B cell (primary cell): ENCODE results near the gene PCSK6. TPM values are rescaled to one million over a fixed set of nuclear protein-coding genes. Genes with fewer than 3 reads are reported as not detected.

Source experiments
- ATAC-seq: fragments of 200-7000 bp; cut with Tn5 transposase; one replicate; pipeline ENCODE4 v1.10.0; 2021; ENCODE audit warnings: low read depth, mild to moderate bottlenecking, moderate number of reproducible peaks, moderate library complexity
- CTCF ChIA-PET: fragments of 350-600 bp; sonication (Branson Sonifier 250); formaldehyde crosslinking; loops from one replicate; lab custom pipeline; 2021; ENCODE audit warnings: antibody characterized with exemption, inconsistent platforms; lab: Charles Lee
- POLR2A ChIA-PET: fragments of 350-600 bp; sonication (Branson Sonifier 250); formaldehyde crosslinking; loops from one replicate; lab custom pipeline; 2021; ENCODE audit warnings: antibody characterized with exemption; lab: Charles Lee
- DNase-seq: peaks from one replicate; pipeline ENCODE4 v3.0.0; 2013
- H2AFZ ChIP-seq: 2 replicates; pipeline ENCODE4 v1.6.1; 2012; ENCODE audit warnings: mild to moderate bottlenecking, low read depth, low read length; ENCODE audit not compliant: insufficient read depth, poor library complexity, severe bottlenecking
- H3K27ac ChIP-seq, 2 donors: 1 replicate in 1 of 2; 2 replicates in 1 of 2; pipeline ENCODE4 v1.5.1; 2012 to 2013; ENCODE audit warnings: low read length in 2 of 2, mild to moderate bottlenecking in 2 of 2, moderate library complexity in 1 of 2
- H3K27me3 ChIP-seq, 4 experiments: fragments of 200-600 bp in 1 of 4; sonication (generic) in 1 of 4; replicated peaks in 1 of 4; 1 replicate in 2 of 4; 2 replicates in 2 of 4; pipeline versions ENCODE4 v1.6.1 to v1.7.0; 2013 to 2016; ENCODE audit warnings: low read length in 3 of 4, mild to moderate bottlenecking in 2 of 4, mixed read lengths in 1 of 4, moderate library complexity in 1 of 4; ENCODE audit not compliant: insufficient read depth in 4 of 4, control insufficient read depth in 3 of 4; ENCODE audit errors: control extremely low read depth in 1 of 4
- H3K36me3 ChIP-seq, 2 experiments: replicated peaks in 1 of 2; 1 replicate in 1 of 2; 2 replicates in 1 of 2; pipeline versions ENCODE4 v1.6.1 to v1.7.1; 2013; ENCODE audit warnings: low read length in 1 of 2; ENCODE audit not compliant: insufficient read depth in 2 of 2, control insufficient read depth in 1 of 2; ENCODE audit errors: control extremely low read depth in 1 of 2, extremely low read depth in 1 of 2
- H3K4me1 ChIP-seq, 2 donors: fragments of 200-600 bp in 1 of 2; sonication (generic) in 1 of 2; 1 replicate in 1 of 2; 2 replicates in 1 of 2; pipeline versions ENCODE4 v1.5.1 to v1.6.1; 2013 to 2017; ENCODE audit warnings: low read length in 2 of 2; ENCODE audit not compliant: control insufficient read depth in 2 of 2, insufficient read depth in 2 of 2
- H3K4me2 ChIP-seq: replicated peaks from 2 replicates; pipeline ENCODE3; 2012; ENCODE audit warnings: mild to moderate bottlenecking, low read depth, low read length; ENCODE audit not compliant: poor library complexity, severe bottlenecking
- H3K4me3 ChIP-seq, 5 experiments: fragments of 200-600 bp in 1 of 5; sonication (generic) in 1 of 5; 1 replicate in 3 of 5; 2 replicates in 2 of 5; pipeline versions ENCODE4 v1.5.1 to v1.7.0; 2011 to 2016; ENCODE audit warnings: low read length in 4 of 5, mild to moderate bottlenecking in 4 of 5, low read depth in 2 of 5, control low read depth in 1 of 5, moderate library complexity in 1 of 5; ENCODE audit not compliant: insufficient read depth in 1 of 5; ENCODE audit errors: control extremely low read depth in 1 of 5, extremely low read depth in 1 of 5
- H3K79me2 ChIP-seq: fragments of 200-600 bp; sonication (generic); one replicate; pipeline ENCODE4 v1.6.0; 2016; ENCODE audit warnings: low read length; ENCODE audit not compliant: control insufficient read depth, insufficient read depth
- H3K9ac ChIP-seq: fragments of 200-600 bp; sonication (generic); 2 replicates; pipeline ENCODE4 v1.6.1; 2017; ENCODE audit warnings: mild to moderate bottlenecking, low read length, moderate library complexity
- H3K9me3 ChIP-seq, 3 donors: one replicate each; pipeline versions ENCODE4 v1.6.1 to v1.7.1; 2013; ENCODE audit warnings: low read length in 2 of 3; ENCODE audit not compliant: control insufficient read depth in 2 of 3, insufficient read depth in 1 of 3; ENCODE audit errors: control extremely low read depth in 1 of 3
- H4K20me1 ChIP-seq: 2 replicates; pipeline ENCODE4 v1.6.0; 2012; ENCODE audit warnings: mild to moderate bottlenecking, low read length; ENCODE audit not compliant: insufficient read depth, control insufficient read depth, poor library complexity, severe bottlenecking
- H3K27ac Mint-ChIP-seq: one replicate; pipeline ENCODE4 v1.8.0; 2021; ENCODE audit warnings: mixed read lengths
- H3K27me3 Mint-ChIP-seq: one replicate; pipeline ENCODE4 v1.8.0; 2021; ENCODE audit warnings: mixed read lengths
- H3K4me1 Mint-ChIP-seq: one replicate; pipeline ENCODE4 v1.8.0; 2021; ENCODE audit warnings: mixed read lengths
- H3K4me3 Mint-ChIP-seq: one replicate; pipeline ENCODE4 v1.8.0; 2021; ENCODE audit warnings: mixed read lengths
- H3K9me3 Mint-ChIP-seq: one replicate; pipeline ENCODE4 v1.8.0; 2022; ENCODE audit warnings: mixed read lengths; ENCODE audit not compliant: insufficient read depth
- EZH2 ChIP-seq: IDR thresholded peaks from 2 replicates; pipeline ENCODE4 v1.6.1; 2012; ENCODE audit warnings: borderline replicate concordance, low read depth, mild to moderate bottlenecking, moderate library complexity, low read length; ENCODE audit not compliant: insufficient read depth, poor library complexity, severe bottlenecking
- WGBS: methylation state at CpG from one replicate; pipeline ENCODE4 v1.1.5; 2013; ENCODE audit warnings: missing lambda C conversion rate; ENCODE audit not compliant: insufficient coverage; 5-methylcytosine and 5-hydroxymethylcytosine counted together
- intact Hi-C: fragments of 100-400 bp; cut with micrococcal nuclease; formaldehyde crosslinking; loops from one replicate; pipeline ENCODE4 v1.10.0; 2022
- polyA plus RNA-seq: library from polyadenylated mRNA; depleted of rRNA; stranded (reverse); fragments of >200 nt; gene quantifications from 2 replicates; pipeline ENCODE4 v1.2.3, GENCODE V29; 2012
- total RNA-seq, 2 donors: library from RNA; stranded (reverse); fragments of 120-200 nt in 1 of 2; gene quantifications; 1 replicate in 1 of 2; 2 replicates in 1 of 2; pipeline versions ENCODE4 v1.2.3 to v1.2.4, GENCODE V29; 2013 to 2022
- TF ChIP-seq, protein P1 (sequence below): fragments of 200-600 bp; IDR thresholded peaks from one replicate; pipeline ENCODE4 v1.8.0; 2022; ENCODE audit warnings: antibody characterized with exemption, mild to moderate bottlenecking

Gene PCSK6
- total and polyA plus RNA-seq, 2 donors (not counting 1 experiment from before 2014, with no cell fraction given) = 0.66 to 1.6 TPM

DNA sequence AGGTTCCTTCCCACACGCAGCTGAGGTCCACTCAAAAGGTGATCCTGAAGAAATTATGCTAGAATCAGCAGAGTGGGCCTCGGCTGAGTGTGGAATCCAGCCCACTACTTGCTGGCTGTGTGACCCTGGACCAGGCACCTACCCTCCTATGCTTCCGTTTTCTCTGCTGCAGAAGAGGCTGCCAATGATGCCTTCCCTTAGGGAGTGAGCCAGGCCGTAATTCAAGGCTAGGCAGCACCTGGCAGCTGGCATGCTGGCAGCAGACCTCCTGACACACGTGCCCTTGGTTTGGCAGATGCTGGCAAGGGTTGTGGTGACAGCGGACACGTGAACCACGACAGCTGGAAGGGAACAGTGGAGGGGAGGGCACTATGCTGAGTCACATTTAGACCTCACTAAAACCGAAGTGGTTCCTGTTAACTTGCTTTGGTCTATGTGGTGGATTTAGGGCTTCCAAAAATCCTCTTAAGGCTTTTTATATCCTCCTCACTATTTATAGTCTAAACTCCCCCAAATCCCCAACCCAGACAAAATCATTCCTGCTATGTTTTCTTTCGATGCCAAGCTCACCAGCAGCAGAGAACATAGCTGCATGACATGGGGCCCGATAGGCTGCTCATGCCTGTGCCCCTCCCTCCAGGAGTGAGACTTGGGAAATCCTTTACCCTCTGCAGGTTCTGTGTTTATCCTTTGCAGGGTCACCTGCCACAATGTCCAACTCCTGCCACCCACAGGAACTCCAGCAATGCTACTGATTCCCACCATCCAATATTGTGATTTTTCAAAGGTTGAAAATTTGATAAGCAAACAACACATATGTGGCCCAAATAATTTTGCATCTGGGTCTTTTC is 10.6 kb upstream of the PCSK6 start:
- intact Hi-C loops = no loop called here
- Histone ChIP-seq H3K27ac (no peak overlapping the region), H3K9ac (no peak overlapping the region), H3K4me3 (no peak overlapping the region), H3K9me3 (peaks cover 0 to 8% (median 0%) of the 10 kb centered on the region in 3 donors), H3K4me2 (no peak overlapping the region), H4K20me1 (no peaks in the 10 kb centered on the region), H3K36me3 (no peaks in the 10 kb centered on the region), H2AFZ (no peak overlapping the region), H3K4me1 (peaks cover 22 to 23% of the 10 kb centered on the region in 2 donors), H3K79me2 (no peaks in the 10 kb centered on the region), H3K27me3 (peaks cover 0 to 39% (median 4%) of the 10 kb centered on the region in 4 experiments)
- ChIA-PET POLR2A (no interaction called here), CTCF (interaction anchor here (0.7 kb wide), 1 partner anchor 201 kb away, joined by 3 read pairs; no protein-coding TSS in a partner anchor)
- peaks cover 33% of the 10 kb centered on the region for H3K4me1 Mint-ChIP-seq
- H3K27me3 Mint-ChIP-seq = peaks cover 54% of the 10 kb centered on the region
- TF ChIP-seq EZH2 = no peak
- TF ChIP-seq, protein P1, sequence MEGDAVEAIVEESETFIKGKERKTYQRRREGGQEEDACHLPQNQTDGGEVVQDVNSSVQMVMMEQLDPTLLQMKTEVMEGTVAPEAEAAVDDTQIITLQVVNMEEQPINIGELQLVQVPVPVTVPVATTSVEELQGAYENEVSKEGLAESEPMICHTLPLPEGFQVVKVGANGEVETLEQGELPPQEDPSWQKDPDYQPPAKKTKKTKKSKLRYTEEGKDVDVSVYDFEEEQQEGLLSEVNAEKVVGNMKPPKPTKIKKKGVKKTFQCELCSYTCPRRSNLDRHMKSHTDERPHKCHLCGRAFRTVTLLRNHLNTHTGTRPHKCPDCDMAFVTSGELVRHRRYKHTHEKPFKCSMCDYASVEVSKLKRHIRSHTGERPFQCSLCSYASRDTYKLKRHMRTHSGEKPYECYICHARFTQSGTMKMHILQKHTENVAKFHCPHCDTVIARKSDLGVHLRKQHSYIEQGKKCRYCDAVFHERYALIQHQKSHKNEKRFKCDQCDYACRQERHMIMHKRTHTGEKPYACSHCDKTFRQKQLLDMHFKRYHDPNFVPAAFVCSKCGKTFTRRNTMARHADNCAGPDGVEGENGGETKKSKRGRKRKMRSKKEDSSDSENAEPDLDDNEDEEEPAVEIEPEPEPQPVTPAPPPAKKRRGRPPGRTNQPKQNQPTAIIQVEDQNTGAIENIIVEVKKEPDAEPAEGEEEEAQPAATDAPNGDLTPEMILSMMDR = no peak
- WGBS = 21% methylated on average over 6 of the region's 11 CpGs
- ATAC-seq (no peak), DNase-seq (no peak)
- no peak overlapping the region for H3K27ac Mint-ChIP-seq
- no peaks in the 10 kb centered on the region for H3K9me3 Mint-ChIP-seq
- H3K4me3 Mint-ChIP-seq = no peak overlapping the region
